Measurements from ENCODE around the gene HIVEP1.

HIVEP1 gene

GRCh38 chr6:11994875-11995461 lies 17.1 kb upstream of the HIVEP1 start:
- no peak for DNase-seq

- DNase-seq = no peak
Observed at GRCh38 chr6:11996751-11997150, 15.4 kb upstream of the HIVEP1 start.

GRCh38 chr6:11999246-11999645 lies 12.9 kb upstream of the HIVEP1 start:
- DNase-seq = no peak

GRCh38 chr6:12000174-12000573 lies 11.9 kb upstream of the HIVEP1 start:
- DNase-seq = no peak

- DNase-seq = peak; percentile 8
Observed at GRCh38 chr6:12001004-12001705, 11.0 kb upstream of the HIVEP1 start.

- DNase-seq = no peak
Observed at GRCh38 chr6:12001706-12002435, 10.2 kb upstream of the HIVEP1 start.

- no peak for DNase-seq
Observed at GRCh38 chr6:12007473-12007872, 4.6 kb upstream of the HIVEP1 start.

GRCh38 chr6:12007887-12008286 lies 4.2 kb upstream of the HIVEP1 start:
- no peak for DNase-seq

- DNase-seq = peak; percentile 92
Observed at GRCh38 chr6:12008366-12009179, 3.5 kb upstream of the HIVEP1 start.

- DNase-seq = no peak
Observed at GRCh38 chr6:12009180-12009685, 2.9 kb upstream of the HIVEP1 start.

- DNase-seq = peak; percentile 46
Observed at GRCh38 chr6:12009876-12010634, 2.1 kb upstream of the HIVEP1 start.

GRCh38 chr6:12010635-12011275 lies 1.4 kb upstream of the HIVEP1 start:
- no peak for DNase-seq

GRCh38 chr6:12011276-12012037 lies 655 bp upstream of the HIVEP1 start:
- DNase-seq = peak; percentile 92

- peak; percentile 84 for DNase-seq
Observed at GRCh38 chr6:12012558-12013306, 620 bp downstream of the HIVEP1 start.

- no peak for DNase-seq
Observed at GRCh38 chr6:12013307-12013719, 1.2 kb downstream of the HIVEP1 start.

GRCh38 chr6:12014027-12014872 lies 2.1 kb downstream of the HIVEP1 start:
- DNase-seq = no peak

GRCh38 chr6:12014873-12015149 lies 2.7 kb downstream of the HIVEP1 start:
- DNase-seq = no peak

- no peak for DNase-seq
Observed at GRCh38 chr6:12017263-12017662, 5.2 kb downstream of the HIVEP1 start.

GRCh38 chr6:12017876-12018401 lies 5.8 kb downstream of the HIVEP1 start:
- no peak for DNase-seq
